ENCODE measurements around the gene CHD2.
"Not testable (repeated sequence)": the region's sequence is repeated elsewhere in the genome, so short reads cannot be mapped to it uniquely, and the experiment has no call there.

CHD2 gene

DNA sequence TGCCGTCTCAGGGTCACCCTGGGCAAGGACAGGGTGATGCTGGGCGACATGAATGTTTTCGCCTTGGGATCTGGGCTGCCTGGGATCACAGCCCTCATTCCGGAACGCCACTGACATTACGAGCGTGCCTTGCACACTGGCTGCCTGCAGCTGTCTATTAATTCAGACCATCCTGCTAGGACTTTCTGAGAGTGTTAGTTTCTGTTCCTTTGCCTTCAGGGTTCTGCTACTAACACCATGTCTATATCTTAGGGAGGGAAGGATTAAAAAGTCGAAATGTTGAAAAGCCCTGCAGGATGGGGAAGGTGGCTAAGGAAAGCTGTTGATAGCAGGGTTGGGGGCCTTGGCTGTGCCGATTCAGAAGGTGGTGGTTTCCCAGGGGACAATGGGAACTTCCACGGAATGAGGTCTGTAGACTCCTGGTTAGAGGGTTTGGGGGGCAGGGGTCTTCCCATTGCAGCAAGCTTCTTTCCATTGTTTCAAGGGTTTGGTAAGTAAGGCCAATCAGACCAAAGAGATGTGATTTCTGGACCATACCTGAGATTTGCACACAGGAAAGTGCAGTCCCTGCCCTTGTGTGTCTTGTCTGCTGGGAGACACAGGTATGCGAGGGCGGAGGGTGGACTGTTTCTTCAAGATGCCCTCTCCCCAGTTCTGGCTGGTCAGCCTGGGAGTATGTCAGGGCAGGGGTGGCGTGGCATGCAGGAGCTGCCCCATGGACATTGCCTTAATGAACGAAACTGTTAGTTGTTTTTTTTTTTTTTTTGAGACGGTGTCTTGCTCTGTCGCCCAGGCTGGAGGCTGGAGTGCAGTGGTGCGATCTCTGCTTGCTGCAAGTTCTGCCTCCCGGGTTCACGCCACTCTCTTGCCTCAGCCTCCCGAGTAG, 137.9 kb downstream of the CHD2 start:
- no peak for DNase-seq

DNA sequence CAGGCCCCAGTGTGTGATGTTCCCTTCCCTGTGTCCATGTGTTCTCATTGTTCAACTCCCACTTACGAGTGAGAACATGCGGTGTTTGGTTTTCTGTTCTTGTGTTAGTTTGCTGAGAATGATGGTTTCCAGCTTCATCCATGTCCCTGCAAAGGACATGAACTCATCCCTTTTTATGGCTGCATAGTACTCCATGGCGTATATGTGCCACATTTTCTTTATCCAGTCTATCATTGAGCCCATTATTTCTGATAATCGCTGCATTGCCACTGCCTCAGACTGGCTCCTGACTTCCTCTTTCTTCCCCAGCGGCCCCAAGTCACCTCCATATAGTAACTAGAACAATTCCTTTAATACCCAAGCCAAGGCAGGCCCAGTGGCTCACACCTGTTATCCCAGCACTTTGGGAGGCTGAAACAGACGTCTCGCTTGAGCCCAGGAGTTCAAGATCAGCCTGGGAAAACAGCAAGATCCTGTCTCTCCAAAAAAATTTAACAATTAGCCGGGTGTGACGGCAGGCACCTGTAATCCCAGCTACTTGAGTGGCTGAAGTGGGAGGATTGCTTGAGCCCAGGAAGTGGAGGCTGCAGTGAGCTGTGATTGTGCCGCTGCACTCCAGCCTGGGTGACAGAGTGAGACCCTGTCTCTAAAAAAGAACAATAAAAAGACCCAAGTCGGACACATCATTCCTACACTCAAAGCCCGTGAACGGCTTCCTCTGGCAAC, 139.6 kb downstream of the CHD2 start:
- DNase-seq = not testable (repeated sequence)

DNA sequence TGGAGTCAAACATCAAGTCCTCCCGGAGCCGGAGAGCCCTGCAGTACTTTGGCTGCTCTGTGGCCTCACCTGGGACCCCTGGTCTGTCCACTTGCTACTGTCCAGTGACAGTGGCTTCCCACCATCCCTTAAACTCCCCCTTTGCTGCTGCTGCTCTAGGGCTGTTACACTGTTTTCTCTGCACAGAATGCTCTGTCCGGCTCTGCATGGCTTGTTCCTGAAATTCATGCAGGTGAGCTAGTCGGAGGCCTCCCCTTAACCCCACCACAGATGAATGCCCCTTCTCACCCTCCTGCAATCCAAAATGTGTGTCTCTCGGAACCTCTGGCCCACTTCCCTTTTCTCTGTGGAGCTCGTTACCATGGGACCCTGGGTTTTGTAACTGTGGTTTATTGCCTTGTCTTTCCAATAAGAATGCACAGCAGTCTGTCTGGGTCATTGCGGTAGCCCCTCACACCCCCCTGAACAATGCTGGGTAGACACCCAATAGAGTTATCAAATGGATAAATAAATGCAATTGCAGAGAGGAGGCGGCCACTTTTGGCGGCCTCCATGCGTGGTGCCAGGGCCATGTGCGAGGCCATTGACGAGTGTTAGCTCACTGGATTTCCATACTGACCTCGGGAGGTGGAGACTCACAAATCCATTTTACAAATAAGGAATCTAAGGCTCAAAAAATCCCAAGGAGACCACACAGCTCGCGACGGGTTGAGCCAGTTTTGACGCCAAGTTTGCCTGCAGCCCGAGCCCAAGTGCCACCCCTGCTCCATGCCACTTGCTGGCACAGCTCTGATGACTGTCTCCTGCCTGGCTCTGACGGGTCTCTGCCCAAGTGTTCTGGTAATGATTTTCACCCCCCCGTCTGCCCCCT, 140.4 kb downstream of the CHD2 start:
- DNase-seq = no peak

DNA sequence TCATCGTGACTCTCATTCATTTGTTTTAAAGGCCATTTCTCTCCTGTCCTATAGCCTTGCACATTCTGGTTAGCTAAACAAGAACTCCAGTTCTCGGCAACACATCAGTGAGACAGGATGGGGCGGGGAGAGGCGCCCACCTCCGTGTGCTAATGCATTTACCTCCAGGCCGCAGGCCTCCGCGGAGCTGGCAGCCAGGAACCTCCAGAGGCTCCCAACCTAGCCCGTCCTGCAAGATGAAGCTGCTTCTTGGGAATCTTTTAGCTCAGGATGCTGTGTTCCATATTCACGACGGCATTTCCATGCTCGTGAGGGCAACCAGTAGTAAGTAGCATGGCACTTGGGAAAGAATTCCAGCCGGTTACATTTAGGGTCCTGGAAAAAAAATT, 141.0 kb downstream of the CHD2 start:
- DNase-seq = no peak

DNA sequence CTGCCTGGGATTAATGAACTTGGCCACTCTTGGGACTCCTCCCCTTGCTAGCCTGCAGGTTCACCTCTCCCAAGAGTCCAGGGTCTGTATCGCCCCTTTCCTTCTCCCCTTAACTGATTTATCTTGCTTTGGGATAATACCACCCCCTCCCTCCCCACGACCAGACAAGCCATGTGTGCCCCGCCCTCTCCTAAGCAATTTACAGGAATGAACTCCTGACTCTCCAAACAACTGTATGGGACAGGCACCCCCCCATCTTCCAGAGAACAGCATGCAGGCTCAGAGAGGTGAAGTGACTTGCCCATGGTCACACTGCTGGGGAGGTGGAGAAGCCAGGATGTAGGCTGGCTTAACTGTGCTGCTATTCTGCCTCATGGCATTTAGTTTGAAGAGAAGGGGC, 142.1 kb downstream of the CHD2 start:
- no peak for DNase-seq

DNA sequence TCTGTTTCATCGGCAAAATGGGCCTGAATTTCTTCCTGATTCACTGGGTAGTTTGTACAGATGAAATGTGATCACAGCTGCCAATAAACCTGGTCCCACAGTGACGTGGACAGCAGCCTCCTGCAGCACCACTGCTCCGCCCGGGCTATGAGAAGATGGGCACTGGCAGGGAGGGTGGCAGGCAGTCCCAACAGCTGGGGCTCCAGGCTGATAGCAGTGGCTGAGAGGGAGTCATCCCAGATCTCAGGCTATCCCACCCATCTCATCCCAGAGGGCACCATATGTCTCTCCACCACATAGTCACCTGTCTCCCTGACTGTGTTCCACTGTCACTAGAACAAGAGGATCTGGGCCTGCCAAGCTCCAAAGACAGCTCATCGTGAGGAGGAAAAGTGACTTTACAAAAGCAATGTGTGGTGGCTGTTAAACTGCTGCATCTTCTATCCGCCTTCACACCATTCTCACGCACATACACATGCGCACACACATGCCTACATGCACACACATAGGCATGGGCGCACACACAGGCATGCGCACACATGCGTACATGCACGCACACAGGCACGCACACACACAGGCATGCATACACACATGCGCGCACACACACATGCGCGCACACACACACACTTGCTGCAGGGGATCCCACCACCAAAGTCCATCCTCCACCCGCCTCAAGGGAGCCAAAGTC, 142.7 kb downstream of the CHD2 start:
- DNase-seq = no peak

DNA sequence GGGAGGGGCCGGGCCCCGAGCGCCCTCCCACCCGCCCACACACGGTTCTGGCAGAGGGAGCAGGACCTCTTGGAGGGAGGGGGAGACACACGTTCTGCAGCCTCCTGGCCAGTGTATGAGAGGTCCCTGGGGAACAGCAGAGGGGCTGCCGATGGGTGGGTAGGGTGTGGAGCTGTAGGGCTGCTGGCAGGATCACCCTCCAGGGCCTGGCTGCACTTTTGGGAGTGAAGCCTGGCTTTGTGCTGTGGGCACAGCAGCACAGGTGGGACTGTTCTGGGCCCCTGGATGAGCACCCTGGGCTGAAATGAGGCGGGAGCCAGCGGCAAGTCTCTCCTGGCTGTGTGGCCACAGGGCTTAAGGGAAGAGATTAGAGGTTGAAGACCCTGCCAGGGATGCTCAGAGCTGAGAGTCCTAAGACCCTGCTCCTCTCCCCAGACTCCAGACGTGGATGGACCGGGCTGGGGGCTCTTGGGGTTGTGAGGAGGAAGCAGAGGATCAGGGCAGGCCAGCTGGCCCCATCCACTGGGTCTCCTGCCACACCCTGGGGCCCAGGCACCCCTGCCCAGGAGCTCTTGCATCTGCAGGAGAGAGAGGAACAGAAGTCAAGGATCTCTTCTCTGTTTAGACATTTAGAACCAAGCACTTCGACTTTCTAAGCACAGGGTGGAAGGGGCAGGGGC, 143.6 kb downstream of the CHD2 start:
- DNase-seq = no peak

DNA sequence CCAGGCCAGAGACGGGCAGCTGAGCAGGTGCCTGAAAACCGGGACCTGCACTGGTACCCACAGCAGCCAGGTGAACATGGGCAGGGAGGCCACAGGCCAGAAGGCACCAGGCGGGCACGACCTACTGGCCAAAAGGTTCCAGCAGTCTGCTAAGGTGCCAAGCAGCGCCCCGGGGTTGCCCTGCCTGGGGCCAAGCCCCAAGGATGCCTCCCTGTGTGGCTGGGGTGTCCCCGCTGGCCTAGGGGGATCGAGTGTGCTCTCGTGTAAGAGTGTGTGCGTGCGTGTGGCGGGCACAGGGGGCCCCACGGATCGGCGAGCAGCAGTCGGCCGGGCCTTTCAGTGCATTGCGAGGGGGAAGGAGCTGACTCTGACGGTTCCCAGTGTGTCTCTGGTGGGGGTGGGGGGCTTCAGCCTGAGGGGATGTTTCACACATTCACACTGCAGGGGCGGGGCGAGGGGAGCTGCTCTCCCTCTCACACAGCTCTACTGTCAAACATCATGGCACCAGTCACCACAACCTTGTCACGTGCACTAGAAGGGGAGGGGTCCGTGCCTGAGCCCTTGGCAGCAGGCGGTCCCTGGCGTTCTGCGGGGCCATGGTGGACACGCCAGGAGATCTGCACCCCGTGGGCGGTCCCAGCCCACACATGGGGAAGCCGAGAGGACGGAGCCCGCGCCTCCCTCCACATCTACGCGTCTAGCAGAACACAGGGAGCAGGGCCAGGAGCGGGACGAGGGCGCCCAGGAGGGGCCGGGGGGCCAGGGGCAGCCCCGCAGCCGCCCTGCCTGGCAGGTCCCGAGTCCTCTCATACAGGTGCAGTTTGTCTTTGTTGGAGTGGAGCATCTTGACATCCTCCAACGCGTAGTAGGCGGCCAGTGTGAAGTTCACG, 144.4 kb downstream of the CHD2 start:
- DNase-seq = no peak

DNA sequence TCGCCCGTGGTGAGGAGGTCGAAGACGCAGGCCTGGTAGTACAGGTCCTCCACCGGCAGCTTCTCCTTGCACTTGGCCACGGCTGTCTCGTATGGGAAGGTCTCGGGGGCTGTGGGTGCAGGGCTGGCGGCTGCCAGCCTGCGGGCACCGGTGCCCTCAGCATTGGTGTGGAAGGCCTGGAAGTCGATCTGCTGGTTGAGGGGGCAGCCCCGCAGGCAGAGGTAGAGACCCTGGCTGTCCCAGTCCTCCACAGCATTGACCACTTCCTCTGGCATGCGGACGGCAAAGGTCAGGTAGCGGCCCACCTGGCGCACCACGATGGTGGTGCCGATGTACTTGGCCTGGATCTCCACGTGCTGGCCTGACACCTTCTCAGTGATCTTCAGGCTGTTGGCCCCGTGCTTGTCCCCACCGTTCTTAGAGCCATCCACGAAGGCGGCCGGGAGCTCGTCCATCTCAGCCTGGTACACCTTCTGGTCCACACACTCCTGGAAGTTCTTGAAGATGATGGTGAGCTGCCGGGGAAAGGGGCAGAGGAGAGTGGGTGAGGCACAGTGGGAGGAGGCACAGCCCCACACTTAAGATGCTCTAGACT, 145.2 kb downstream of the CHD2 start:
- no peak for DNase-seq

DNA sequence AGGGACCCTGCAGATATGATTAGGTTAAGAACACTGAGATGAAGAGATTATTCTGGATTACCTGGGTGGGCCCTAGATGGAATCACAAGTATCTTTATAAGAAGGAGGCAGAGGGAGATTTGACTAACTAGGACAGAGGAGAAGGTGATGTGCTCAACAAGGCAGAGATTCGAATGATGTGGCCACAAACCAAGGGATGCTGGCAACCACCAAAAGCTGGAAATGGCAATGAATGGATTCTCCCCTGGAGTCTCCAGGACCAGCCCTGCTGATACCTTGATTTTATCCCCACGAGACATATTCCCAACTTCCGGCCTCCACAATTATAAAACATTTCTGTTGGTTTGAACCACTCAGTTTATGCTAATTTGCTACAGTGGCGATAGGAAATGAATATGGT, 146.0 kb downstream of the CHD2 start:
- no peak for DNase-seq

DNA sequence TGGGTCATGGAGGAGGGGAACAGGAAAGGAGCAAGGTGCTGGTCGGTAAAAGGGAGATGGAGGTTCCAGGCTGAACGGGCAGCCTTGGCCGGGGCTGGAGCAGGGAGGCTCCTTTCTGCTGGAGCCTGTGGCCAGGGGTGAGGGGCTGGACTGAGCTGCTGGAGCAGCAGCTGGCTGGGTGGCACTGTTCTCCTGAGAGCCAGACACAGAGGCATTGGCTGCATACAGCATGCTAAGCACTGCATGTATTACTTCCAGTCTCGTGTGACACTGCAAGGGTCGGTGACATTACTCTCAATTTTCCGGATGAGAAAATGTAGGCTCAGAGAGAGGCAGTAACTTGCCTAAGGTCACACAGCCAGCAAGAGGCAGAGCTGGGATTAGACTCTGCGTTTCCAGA, 146.6 kb downstream of the CHD2 start:
- no peak for DNase-seq

DNA sequence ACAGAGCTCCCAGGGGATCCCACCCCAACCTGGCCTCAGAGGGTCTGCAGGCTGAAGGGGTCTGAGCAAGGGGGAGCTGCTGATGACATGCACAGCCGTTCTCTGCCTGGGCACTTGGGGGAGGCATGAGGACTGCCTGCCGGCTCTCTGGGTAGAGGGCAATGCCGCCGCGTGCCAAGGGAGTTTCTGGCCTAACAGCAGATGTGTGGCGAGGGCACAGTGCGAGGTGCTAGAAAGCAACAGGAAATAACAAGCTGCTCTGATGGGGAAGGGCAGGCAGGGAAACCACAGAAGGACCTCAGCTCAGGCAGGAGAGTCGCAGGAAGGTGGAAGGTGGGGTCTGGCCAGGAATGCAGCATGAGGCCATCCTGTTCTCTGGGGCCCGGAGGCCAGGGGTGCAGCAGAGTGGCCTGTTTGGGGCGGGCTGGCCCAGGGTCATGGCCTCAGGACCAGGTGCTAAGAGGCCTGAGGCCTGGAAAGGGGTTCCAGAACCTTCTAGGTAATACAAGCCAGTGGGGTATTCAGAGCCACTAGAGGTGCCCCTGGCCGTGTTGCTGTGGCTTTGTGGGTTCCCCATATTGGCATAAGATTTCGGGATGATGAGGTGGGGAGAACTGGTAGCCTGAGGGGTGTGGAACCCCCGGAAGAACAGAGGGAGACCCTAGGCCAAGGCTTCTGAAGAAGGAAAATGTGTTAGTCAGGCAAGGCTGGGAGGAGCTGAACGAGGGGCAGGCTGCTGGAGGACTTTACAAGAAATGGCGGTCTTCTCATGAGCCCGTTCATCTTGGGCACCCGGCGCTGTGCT, 147.7 kb downstream of the CHD2 start:
- DNase-seq = no peak

DNA sequence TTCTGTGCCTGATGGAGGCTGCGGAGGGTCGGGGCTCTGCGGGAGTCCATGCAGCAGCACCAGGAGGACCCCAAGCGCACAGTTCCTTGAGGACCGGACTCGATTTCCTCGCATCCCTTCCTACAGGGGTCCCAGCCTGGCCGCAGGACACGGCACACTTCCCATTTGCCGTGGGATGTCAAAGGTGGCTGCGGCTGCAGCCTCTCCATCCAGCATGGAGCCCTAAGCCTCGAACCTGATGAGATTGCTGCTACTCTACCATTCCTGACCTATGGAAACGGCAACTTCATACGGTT, 148.2 kb downstream of the CHD2 start:
- no peak for DNase-seq

DNA sequence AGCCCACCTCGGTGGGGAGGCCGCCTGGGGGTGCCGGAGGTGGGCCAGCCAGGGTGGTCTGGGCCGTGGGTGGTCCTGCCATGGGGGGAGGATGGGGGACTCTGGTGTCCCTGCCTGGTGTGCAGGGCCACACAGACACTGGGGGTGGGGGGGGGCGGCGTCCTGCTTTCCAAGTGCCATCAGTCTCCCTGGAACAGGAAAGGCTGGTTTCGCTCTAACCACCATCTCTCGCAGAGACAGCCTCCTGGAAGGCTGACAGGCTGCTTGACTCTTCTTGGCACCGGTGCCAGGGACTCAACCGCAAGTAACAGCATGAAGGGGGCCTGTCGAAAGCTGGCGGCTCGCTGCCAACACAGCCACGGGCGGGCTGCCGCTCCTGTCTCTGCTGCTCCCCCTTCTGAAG, 148.6 kb downstream of the CHD2 start:
- peak; percentile 23 for DNase-seq

DNA sequence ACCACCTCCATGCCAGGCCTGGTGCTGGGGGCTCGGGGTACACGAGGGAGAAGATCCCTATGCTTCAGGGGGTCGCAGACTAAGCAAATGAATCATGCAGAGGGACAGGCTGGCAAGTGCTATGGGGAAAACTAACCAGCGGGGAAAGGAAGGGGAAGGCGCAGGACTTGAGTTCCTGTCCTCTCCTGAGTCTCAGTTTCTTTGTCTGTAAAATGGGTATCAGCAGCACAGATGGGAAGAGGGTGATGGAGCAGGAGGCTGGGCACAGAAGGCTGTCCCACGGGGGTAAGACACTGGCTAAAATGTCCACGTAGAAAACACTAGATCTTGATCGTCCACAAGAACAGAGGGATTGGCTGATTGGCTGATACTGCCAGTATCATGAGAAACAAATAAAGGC, 149.1 kb downstream of the CHD2 start:
- DNase-seq = no peak

DNA sequence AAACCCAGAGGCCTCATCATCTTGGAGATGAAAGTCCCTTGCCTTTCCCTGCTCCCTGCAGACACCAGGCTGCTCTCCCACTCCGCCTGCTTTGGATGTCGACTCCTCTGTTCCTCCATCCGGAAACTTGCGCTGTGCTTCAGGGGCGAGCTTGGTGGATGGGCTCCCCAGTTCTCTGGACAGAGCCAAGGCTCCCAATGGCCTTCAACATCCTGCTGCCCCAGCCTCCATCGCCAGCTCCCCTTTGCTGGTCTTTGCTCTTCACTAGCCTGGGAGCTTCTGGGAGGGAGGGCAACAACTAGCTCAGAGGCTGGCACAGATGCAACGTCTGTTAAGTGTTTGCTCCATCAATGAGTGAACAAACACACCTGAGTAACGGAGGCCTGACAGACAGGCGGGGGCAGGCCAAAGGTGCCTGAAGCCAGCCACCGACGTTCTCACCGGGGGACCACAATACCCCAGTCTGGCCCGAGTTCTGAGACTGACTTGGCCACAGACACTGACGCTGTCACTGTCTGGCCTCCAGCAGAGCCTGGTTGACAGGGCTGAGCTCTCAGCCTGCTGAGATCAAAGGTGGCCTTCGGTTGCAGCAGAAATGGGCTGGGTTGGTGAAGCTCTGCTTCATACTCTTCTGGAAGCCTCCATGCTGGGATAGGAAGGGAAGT, 149.9 kb downstream of the CHD2 start:
- DNase-seq = no peak

DNA sequence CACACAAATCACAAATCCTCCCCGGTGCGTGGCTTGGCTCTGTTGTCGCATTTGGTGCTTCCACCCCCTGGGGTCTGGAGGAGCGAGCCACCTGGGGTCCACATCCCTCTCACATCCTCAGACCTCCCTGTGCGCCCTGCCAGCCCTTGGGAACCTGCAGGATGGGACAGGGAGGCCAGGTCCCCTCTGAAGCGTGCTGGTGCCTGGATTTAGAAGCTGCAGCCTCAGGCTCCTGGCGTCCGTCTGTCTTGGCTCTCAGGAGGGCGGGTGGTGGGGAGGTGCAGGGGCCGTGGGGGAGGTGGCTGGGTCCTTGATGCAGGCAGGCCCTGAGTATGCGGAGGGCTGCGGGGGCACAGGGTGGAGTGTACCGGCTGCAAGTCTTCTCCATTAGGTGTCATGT, 150.5 kb downstream of the CHD2 start:
- no peak for DNase-seq

DNA sequence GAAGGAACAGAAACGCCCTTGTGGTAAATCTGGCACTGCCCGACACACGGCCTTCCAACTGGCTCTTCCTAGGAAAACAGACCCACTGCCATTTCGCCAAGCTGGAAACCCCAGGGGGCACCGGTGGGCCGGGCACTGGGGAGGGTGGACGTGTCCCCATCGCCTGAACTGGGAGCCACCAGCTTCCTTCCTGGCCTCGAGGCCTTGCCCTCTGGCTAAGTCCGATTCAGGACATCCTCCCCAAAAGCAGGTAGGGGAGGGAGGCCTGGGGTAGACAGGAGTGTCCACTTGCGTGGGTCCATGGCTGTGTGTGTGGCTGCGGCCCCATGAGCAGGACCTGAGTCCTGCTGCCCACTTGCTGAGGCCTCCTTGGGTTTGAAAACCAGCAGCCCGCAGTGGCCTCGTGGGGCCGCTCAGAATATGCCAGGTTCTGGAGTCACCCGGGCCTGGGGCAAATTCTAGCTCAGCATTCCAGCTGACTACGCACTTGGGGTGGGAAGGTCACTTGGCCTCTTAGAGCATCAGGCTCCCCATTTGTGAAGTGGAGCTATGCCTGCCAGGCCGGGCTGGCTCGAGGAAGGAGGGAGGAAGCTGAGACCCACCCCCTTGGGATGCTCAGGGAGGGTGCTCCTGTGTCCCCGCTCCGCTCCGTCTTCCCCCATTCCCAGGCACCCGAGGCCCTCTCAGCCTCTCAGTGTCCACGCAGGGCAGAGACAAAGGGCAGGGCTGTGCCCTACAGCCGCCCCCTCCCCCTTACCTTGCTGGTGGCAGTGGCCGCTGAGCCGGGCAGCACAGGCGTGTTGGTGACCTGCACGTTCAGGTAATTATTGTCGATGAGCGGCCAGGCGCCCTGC, 151.3 kb downstream of the CHD2 start:
- no peak for DNase-seq

Data from NCI-H1105 (cell line).